WI38 (cell line): Measurements from ENCODE around the gene RNF34.

Experiments
- H3K4me3 ChIP-seq: 2 replicates; pipeline ENCODE4 v1.5.1; 2011; ENCODE audit warnings: low read depth, mild to moderate bottlenecking, control low read depth, low read length
- CTCF ChIP-seq: IDR thresholded peaks from 2 replicates; pipeline ENCODE4 v1.5.1; 2012; ENCODE audit warnings: low read depth, mild to moderate bottlenecking, control low read depth, low read length

RNF34 gene

GRCh38 chr12:121467638-121468498 lies 68.0 kb downstream of the RNF34 start:
- TF ChIP-seq CTCF: no peak
- peak overlapping the region; percentile 61 for H3K4me3 ChIP-seq

GRCh38 chr12:121468499-121468801 lies 68.5 kb downstream of the RNF34 start:
- no peak for TF ChIP-seq CTCF
- no peak overlapping the region for H3K4me3 ChIP-seq

- H3K4me3 ChIP-seq: no peak overlapping the region
- no peak for TF ChIP-seq CTCF
These were observed 70.8 kb downstream of the RNF34 start for GRCh38 chr12:121470751-121471150.

- TF ChIP-seq CTCF: no peak
- no peak overlapping the region for H3K4me3 ChIP-seq
These were observed 72.4 kb downstream of the RNF34 start for GRCh38 chr12:121472150-121472905.
